GM23338 (cell line): ENCODE results near the gene PLCG2. TPM values are rescaled to one million over a fixed set of nuclear protein-coding genes. Genes with fewer than 3 reads are reported as not detected.

Source experiments
- ATAC-seq: fragments of 200-7000 bp; cut with Tn5 transposase; 3 replicates; pipeline ENCODE4 v1.9.1; 2020
- DNase-seq: peaks from one replicate; pipeline ENCODE4 v3.0.0-alpha.2; 2015; ENCODE audit warnings: low spot score
- H2AFZ ChIP-seq: fragments of 200-600 bp; sonication (generic); 2 replicates; pipeline ENCODE4 v1.8.0; 2016; ENCODE audit warnings: antibody characterized with exemption, mild to moderate bottlenecking, moderate library complexity
- H3F3A ChIP-seq: fragments of 200-600 bp; sonication (generic); replicated peaks from 2 replicates; pipeline ENCODE4 v1.8.0; 2017; ENCODE audit warnings: antibody characterized with exemption, mixed run types, low read depth
- H3K27ac ChIP-seq: fragments of 200-600 bp; sonication (generic); 2 replicates; pipeline ENCODE4 v1.6.1; 2016; ENCODE audit warnings: low read depth
- H3K27me3 ChIP-seq: fragments of 200-600 bp; sonication (generic); 2 replicates; pipeline ENCODE4 v1.8.0; 2016; ENCODE audit warnings: mild to moderate bottlenecking, mixed run types, moderate library complexity; ENCODE audit not compliant: insufficient read depth
- H3K36me3 ChIP-seq: fragments of 200-600 bp; sonication (generic); 2 replicates; pipeline ENCODE4 v1.8.0; 2016; ENCODE audit warnings: mild to moderate bottlenecking; ENCODE audit not compliant: insufficient read depth
- H3K4me1 ChIP-seq: fragments of 200-600 bp; sonication (generic); 2 replicates; pipeline ENCODE4 v1.8.0; 2016; ENCODE audit warnings: mild to moderate bottlenecking, moderate library complexity; ENCODE audit not compliant: insufficient read depth
- H3K4me2 ChIP-seq: fragments of 200-600 bp; sonication (generic); 2 replicates; pipeline ENCODE4 v1.7.1; 2017; ENCODE audit warnings: mixed run types
- H3K4me3 ChIP-seq: fragments of 200-600 bp; sonication (generic); 2 replicates; pipeline ENCODE4 v1.6.1; 2016; ENCODE audit warnings: mixed run types
- H3K79me2 ChIP-seq: fragments of 200-600 bp; sonication (generic); replicated peaks from 2 replicates; pipeline ENCODE4 v1.8.0; 2017; ENCODE audit warnings: mild to moderate bottlenecking; ENCODE audit not compliant: insufficient read depth
- H3K9me2 ChIP-seq: fragments of 200-600 bp; sonication (generic); 2 replicates; pipeline ENCODE4 v1.8.0; 2017; ENCODE audit not compliant: insufficient read depth
- H4K20me1 ChIP-seq: fragments of 200-600 bp; sonication (generic); replicated peaks from 2 replicates; pipeline ENCODE4 v1.8.0; 2017; ENCODE audit warnings: mild to moderate bottlenecking; ENCODE audit not compliant: insufficient read depth
- H3K27ac Mint-ChIP-seq: 2 replicates; pipeline ENCODE4 v1.8.0; 2020; ENCODE audit warnings: inconsistent platforms, mild to moderate bottlenecking, moderate library complexity, mixed read lengths
- H3K27me3 Mint-ChIP-seq: 3 replicates; pipeline ENCODE4 v1.8.0; 2022; ENCODE audit warnings: low read depth, mild to moderate bottlenecking, moderate library complexity, mixed read lengths, inconsistent platforms; ENCODE audit not compliant: insufficient read depth, poor library complexity
- H3K36me3 Mint-ChIP-seq: 3 replicates; pipeline ENCODE4 v1.8.0; 2021; ENCODE audit warnings: low read depth, mild to moderate bottlenecking, inconsistent platforms, moderate library complexity, mixed read lengths
- H3K4me1 Mint-ChIP-seq: 3 replicates; pipeline ENCODE4 v1.8.0; 2020; ENCODE audit warnings: mild to moderate bottlenecking, inconsistent platforms, mixed read lengths
- H3K4me3 Mint-ChIP-seq: 3 replicates; pipeline ENCODE4 v1.8.0; 2021; ENCODE audit warnings: moderate library complexity, mild to moderate bottlenecking, inconsistent platforms, mixed read lengths
- H3K9me3 Mint-ChIP-seq: 3 replicates; pipeline ENCODE4 v1.8.0; 2020; ENCODE audit warnings: moderate library complexity, mild to moderate bottlenecking, inconsistent platforms, mixed read lengths
- CREB1 ChIP-seq: fragments of 250-450 bp; sonication (Bioruptor Pico); IDR thresholded peaks from 2 replicates; pipeline ENCODE4 v1.5.0; 2020; ENCODE audit warnings: low read depth, mild to moderate bottlenecking, moderate library complexity
- CTCF ChIP-seq, 2 experiments: fragments of 200-600 bp in 1 of 2; sonication (generic) in 1 of 2; conservative IDR thresholded peaks; 2 replicates each; pipeline versions ENCODE4 v1.5.1 to v1.6.1; 2016 to 2017; ENCODE audit warnings: antibody characterized with exemption in 2 of 2, low read depth in 2 of 2, mild to moderate bottlenecking in 2 of 2, moderate library complexity in 1 of 2
- EZH2phosphoT487 ChIP-seq: fragments of 200-600 bp; sonication (generic); IDR thresholded peaks from one replicate; pipeline ENCODE4 v1.8.1; 2018; ENCODE audit warnings: antibody characterized with exemption; ENCODE audit not compliant: unreplicated experiment
- NANOG ChIP-seq: IDR thresholded peaks from 2 replicates; pipeline ENCODE4 v1.6.1; 2016; ENCODE audit warnings: antibody characterized with exemption, borderline replicate concordance
- POLR2AphosphoS5 ChIP-seq: IDR thresholded peaks from 2 replicates; pipeline ENCODE4 v1.6.1; 2016; ENCODE audit warnings: antibody characterized with exemption, low read depth
- REST ChIP-seq: IDR thresholded peaks from one replicate; pipeline ENCODE4 v1.6.1; 2018; ENCODE audit warnings: antibody characterized with exemption; ENCODE audit not compliant: unreplicated experiment
- ZNF114 ChIP-seq: fragments of 250-450 bp; sonication (Bioruptor Pico); IDR thresholded peaks from 2 replicates; pipeline ENCODE4 v1.5.0; 2020; ENCODE audit warnings: mild to moderate bottlenecking, moderate library complexity
- ZNF462 ChIP-seq: fragments of 250-450 bp; sonication (Bioruptor Pico); IDR thresholded peaks from 2 replicates; pipeline ENCODE4 v1.5.0; 2020; ENCODE audit warnings: mild to moderate bottlenecking, moderate library complexity
- polyA plus RNA-seq: library from polyadenylated mRNA; unstranded; fragments of >200 nt; fragmentation: Nextera tagmentation; extraction: Ambion mirVana; gene quantifications from 2 replicates; pipeline ENCODE4 v1.2.1, GENCODE V29; 2016
- total RNA-seq: library from RNA; depleted of rRNA; stranded (reverse); fragments of >200 nt; shearing (Covaris generic); gene quantifications from 2 replicates; pipeline ENCODE4 v1.2.3, GENCODE V29; 2014

Gene PLCG2
- total and polyA plus RNA-seq, 2 experiments from 2014 or later: 2.4 to 5.9 TPM

GRCh38 chr16:81945665-81946064, 166.6 kb downstream of the PLCG2 start:
- H3K9me3 Mint-ChIP-seq: no peaks in the 10 kb centered on the region; the same call in 2 of the 3 replicates
- H3K4me1 Mint-ChIP-seq: peaks cover 36% of the 10 kb centered on the region
- no peak overlapping the region for H3K27ac ChIP-seq
- ATAC-seq (no peak), DNase-seq (no peak)
- H2AFZ ChIP-seq: no peak overlapping the region
- no peaks in the 10 kb centered on the region for H3K79me2 ChIP-seq
- no peak overlapping the region for H3K4me3 ChIP-seq
- TF ChIP-seq EZH2phosphoT487: no peak
- TF ChIP-seq REST: no peak
- no peaks in the 10 kb centered on the region for H3K36me3 Mint-ChIP-seq
- H3K27me3 ChIP-seq: no peaks in the 10 kb centered on the region
- no peaks in the 10 kb centered on the region for H3F3A ChIP-seq
- no peak overlapping the region for H3K4me2 ChIP-seq
- no peak overlapping the region for H3K27ac Mint-ChIP-seq
- peaks cover 3% of the 10 kb centered on the region for H3K27me3 Mint-ChIP-seq
- H3K36me3 ChIP-seq: no peaks in the 10 kb centered on the region
- H3K4me1 ChIP-seq: peaks cover 29% of the 10 kb centered on the region
- no peak overlapping the region for H3K4me3 Mint-ChIP-seq
- H4K20me1 ChIP-seq: no peaks in the 10 kb centered on the region
- H3K9me2 ChIP-seq: no peaks in the 10 kb centered on the region

DNA sequence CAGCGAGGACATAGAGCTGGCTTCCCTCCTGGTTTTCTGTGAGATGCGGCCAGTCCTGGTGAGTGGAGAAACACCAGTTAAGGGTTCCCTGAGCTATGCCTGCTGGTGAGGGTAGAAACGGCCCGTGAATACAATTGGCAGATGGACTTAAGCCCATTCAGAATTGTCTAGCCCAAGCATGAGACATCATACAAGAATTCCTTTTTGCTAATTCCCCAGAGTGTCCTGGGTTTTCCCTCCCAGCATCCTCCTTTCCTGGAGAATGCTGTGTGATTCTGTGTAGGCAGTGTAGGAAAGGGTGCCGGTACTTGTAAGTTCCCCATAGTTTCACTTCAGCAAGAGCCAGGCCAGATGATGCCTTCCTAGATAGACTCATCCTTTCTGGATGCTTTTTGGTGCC, 167.1 kb downstream of the PLCG2 start:
- H3F3A ChIP-seq: no peaks in the 10 kb centered on the region
- no peak for ATAC-seq
- no peak overlapping the region for H3K4me3 ChIP-seq
- H3K9me2 ChIP-seq: no peaks in the 10 kb centered on the region
- H3K27ac ChIP-seq: no peak overlapping the region
- H3K4me1 ChIP-seq: peaks cover 26% of the 10 kb centered on the region
- Mint-ChIP-seq H3K4me3 (no peak overlapping the region), H3K27me3 (peaks cover 3% of the 10 kb centered on the region), H3K9me3 (no peaks in the 10 kb centered on the region; the same call in 2 of the 3 replicates), H3K27ac (no peak overlapping the region), H3K36me3 (no peaks in the 10 kb centered on the region), H3K4me1 (peaks cover 30% of the 10 kb centered on the region)
- no peak overlapping the region for H2AFZ ChIP-seq
- no peak for DNase-seq
- no peak overlapping the region for H3K4me2 ChIP-seq
- H3K27me3 ChIP-seq: no peaks in the 10 kb centered on the region
- H3K79me2 ChIP-seq: no peaks in the 10 kb centered on the region
- no peaks in the 10 kb centered on the region for H4K20me1 ChIP-seq
- H3K36me3 ChIP-seq: no peaks in the 10 kb centered on the region
- TF ChIP-seq ZNF462 (CRISPR knock-in tag) (no peak), NANOG (no peak), CREB1 (CRISPR knock-in tag) (no peak), POLR2AphosphoS5 (no peak), CTCF (conservative IDR thresholded peaks at IDR 0.05; ENCODE audit: low read depth in 2 of 2) (no peak), ZNF114 (CRISPR knock-in tag) (no peak)
